Renal pelvis (tissue), 4 donors: ENCODE data around the gene FOXB1. TPM values are rescaled to one million over a fixed set of nuclear protein-coding genes. Genes with fewer than 3 reads are reported as not detected.

Experiments
- DNase-seq: peaks from one replicate; pipeline ENCODE4 v3.0.0-alpha.2; 2013
- polyA plus RNA-seq, 3 donors: library from polyadenylated mRNA; unstranded; fragments of 120-200 nt; gene quantifications; one replicate each; pipeline ENCODE4 v1.2.1, GENCODE V29; 2013; ENCODE audit not compliant: insufficient read length in 3 of 3

Gene FOXB1
- polyA plus RNA-seq, 3 donors: 0.08 to 0.20 TPM; not detected in 1

GRCh38 chr15:60017538-60018520, 13.7 kb downstream of the FOXB1 start:
- DNase-seq: no peak

DNA sequence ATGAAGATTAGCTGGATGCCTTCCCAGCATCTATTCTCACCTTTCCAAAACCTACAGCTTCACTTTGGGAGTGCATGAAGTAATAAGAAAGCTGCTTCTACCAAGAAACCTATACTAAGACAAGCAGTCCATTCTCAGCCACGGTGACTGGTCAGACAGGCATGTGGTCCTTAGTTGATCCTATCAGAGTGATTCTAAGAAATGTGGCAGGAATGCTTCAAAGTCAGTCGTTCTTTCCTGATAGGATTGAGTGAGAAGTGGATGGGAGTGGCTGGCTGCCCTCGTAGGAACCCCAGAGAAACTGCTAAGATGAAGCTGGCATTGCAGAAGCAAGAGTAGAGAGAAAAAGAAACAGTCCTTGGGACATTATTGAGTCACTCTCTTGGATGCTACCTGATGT, 16.6 kb downstream of the FOXB1 start:
- no peak for DNase-seq

GRCh38 chr15:60021589-60022378, 17.7 kb downstream of the FOXB1 start:
- DNase-seq: no peak

GRCh38 chr15:60022379-60022741, 18.2 kb downstream of the FOXB1 start:
- no peak for DNase-seq

DNA sequence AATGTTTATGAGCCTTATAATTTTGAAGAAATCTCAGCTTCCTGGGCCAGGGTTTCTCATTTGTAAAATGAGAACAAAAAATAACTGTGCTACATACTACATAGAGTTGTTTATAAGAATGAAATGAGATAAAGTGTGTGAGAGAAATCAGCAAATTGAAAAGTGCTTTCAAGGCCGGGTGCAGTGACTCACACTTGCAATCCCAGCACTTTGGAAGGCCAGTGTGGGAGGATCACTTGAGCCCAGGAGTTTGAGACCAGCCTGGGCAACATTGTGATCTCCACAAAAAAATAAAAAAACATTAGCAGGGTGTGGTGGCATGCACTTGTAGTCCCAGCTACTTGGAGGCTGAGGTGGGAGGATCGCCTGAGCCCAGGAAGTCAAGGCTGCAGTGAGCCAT, 22.4 kb downstream of the FOXB1 start:
- no peak for DNase-seq

GRCh38 chr15:60035344-60035743, 31.2 kb downstream of the FOXB1 start:
- DNase-seq: no peak

GRCh38 chr15:60039316-60039715, 35.2 kb downstream of the FOXB1 start:
- DNase-seq: no peak

- no peak for DNase-seq
These were observed 39.8 kb downstream of the FOXB1 start for GRCh38 chr15:60043744-60044435.

DNA sequence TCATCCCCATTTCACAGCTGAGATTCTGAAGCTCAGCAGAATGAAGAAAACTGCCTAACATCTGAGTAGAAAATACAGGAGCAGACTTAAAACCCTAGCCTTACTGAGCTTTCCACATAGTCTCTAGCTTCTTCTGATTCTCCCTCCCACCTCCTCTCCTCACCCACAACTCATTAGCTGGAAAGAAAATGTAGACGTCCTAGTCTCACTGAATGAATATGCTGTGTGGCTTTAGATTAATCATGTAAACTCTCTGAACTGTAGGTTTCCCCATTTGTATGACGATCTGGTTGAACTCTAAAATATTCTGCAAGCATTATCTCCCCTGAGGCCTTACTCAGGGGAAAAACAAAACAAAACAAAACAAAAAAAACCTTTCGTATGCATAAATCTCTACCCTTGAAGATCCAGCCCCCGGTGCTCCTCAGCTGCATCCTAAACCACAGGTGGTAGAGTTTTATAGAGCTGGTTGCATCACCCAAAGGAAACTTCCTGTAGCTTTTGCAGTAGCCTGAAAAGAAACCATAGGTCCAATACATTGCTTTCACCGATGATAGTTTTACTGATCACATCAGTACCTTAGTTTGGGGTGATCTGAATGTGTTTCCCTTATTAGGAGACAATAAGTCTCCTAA, 40.6 kb downstream of the FOXB1 start:
- DNase-seq: no peak

DNA sequence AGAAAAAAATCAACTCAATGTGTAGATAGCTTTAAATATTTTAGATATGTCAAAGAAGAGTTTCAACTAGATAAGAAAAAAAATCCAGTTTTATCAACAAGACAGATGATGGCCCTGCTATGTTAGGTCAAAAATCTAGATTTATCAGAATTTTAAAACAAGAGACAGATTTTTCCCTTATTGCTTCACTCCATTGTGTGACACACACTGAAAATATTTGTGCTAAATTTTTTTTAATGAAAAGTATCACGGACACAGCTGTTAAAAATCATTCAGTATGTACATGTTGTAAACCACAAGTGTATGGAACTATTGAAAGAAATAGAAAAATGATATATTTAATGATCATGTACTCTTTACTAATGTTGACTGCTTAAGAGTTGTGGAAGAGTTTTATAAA, 43.6 kb downstream of the FOXB1 start:
- DNase-seq: no peak

DNA sequence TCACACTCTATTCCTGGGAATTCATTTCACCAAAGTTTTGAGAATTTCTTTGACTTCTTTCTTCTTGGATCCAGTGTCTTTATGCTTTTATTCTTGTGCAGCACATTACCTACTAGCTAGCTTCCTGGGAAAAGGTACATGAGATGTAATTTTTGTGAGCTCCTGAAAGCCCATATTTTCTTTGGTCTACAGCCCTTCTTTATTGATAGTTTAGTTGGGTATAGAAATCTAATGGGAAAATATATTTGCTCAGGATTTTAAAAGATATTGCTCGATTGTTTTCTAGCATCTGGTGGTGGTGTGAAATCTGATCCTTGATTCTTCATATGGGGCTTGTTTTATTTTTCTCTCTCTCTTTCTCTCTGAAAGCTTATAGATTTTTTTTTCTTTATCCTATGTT, 45.8 kb downstream of the FOXB1 start:
- no peak for DNase-seq

- no peak for DNase-seq
These were observed 48.7 kb downstream of the FOXB1 start for GRCh38 chr15:60052796-60053195.

DNA sequence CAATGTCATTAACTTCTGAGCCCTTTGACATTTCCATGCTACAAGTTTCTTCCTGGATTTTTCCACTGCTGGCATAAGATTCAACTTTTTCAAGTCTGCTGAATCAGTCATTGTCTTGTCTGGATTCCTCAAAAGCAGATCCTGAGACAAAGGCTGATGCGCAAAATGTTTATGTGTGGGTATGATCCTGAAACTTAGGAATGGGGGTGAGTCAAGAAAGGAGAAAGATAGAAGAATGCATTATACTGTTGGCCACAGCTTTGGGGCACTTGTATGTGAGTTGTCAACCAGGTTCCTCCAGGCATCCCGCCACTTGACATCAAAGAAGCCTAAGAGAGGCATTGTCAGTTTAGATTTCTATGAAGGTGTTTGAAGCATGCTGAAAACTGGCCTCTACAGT, 50.4 kb downstream of the FOXB1 start:
- no peak for DNase-seq
